Measurements from ENCODE around the gene TJP1.
"Not testable (repeated sequence)": the region's sequence is repeated elsewhere in the genome, so short reads cannot be mapped to it uniquely, and the experiment has no call there.

Gene TJP1

GRCh38 chr15:29792426-29793159, 29.7 kb downstream of the TJP1 start:
- no peak overlapping the region for H3K4me3 Mint-ChIP-seq
- peaks cover 49% of the 10 kb centered on the region for H3K27me3 Mint-ChIP-seq
- H3K9me3 Mint-ChIP-seq: peaks cover 11% of the 10 kb centered on the region
- no peak overlapping the region for H3K27ac Mint-ChIP-seq
- no peaks in the 10 kb centered on the region for H3K36me3 Mint-ChIP-seq (ENCODE audit: low read depth)
- H3K4me1 Mint-ChIP-seq (ENCODE audit: low read depth): no peaks in the 10 kb centered on the region

- no peak overlapping the region for H3K27ac Mint-ChIP-seq
- H3K27me3 Mint-ChIP-seq: peaks cover 39% of the 10 kb centered on the region
- H3K36me3 Mint-ChIP-seq (ENCODE audit: low read depth): no peaks in the 10 kb centered on the region
- H3K9me3 Mint-ChIP-seq: peaks cover 11% of the 10 kb centered on the region
- no peak overlapping the region for H3K4me3 Mint-ChIP-seq
- H3K4me1 Mint-ChIP-seq (ENCODE audit: low read depth): no peaks in the 10 kb centered on the region
These were observed 31.7 kb downstream of the TJP1 start for GRCh38 chr15:29790607-29791006.

GRCh38 chr15:29789871-29790270, 32.4 kb downstream of the TJP1 start:
- Mint-ChIP-seq H3K27me3 (peaks cover 37% of the 10 kb centered on the region), H3K4me1 (ENCODE audit: low read depth) (no peaks in the 10 kb centered on the region), H3K27ac (no peak overlapping the region)

GRCh38 chr15:29788433-29789034, 33.7 kb downstream of the TJP1 start:
- Mint-ChIP-seq H3K27ac (no peak overlapping the region), H3K36me3 (ENCODE audit: low read depth) (no peaks in the 10 kb centered on the region), H3K27me3 (peaks cover 25% of the 10 kb centered on the region), H3K4me3 (no peak overlapping the region), H3K4me1 (ENCODE audit: low read depth) (no peaks in the 10 kb centered on the region), H3K9me3 (peaks cover 11% of the 10 kb centered on the region)

More at GRCh38 chr15:29789871-29790270, 32.4 kb downstream of the TJP1 start:
- no peak overlapping the region for H3K4me3 Mint-ChIP-seq
- peaks cover 11% of the 10 kb centered on the region for H3K9me3 Mint-ChIP-seq
- H3K36me3 Mint-ChIP-seq (ENCODE audit: low read depth): no peaks in the 10 kb centered on the region

- no peaks in the 10 kb centered on the region for H3K36me3 Mint-ChIP-seq (ENCODE audit: low read depth)
- H3K4me3 Mint-ChIP-seq: no peak overlapping the region
- H3K4me1 Mint-ChIP-seq (ENCODE audit: low read depth): no peaks in the 10 kb centered on the region
- peaks cover 7% of the 10 kb centered on the region for H3K9me3 Mint-ChIP-seq
- peaks cover 24% of the 10 kb centered on the region for H3K27me3 Mint-ChIP-seq
- no peak overlapping the region for H3K27ac Mint-ChIP-seq
These were observed 34.5 kb downstream of the TJP1 start for GRCh38 chr15:29787767-29788166.

- H3K27ac Mint-ChIP-seq: no peak overlapping the region
- peaks cover 20% of the 10 kb centered on the region for H3K27me3 Mint-ChIP-seq
- H3K4me1 Mint-ChIP-seq (ENCODE audit: low read depth): no peaks in the 10 kb centered on the region
- H3K36me3 Mint-ChIP-seq (ENCODE audit: low read depth): no peaks in the 10 kb centered on the region
- H3K4me3 Mint-ChIP-seq: no peak overlapping the region
- peaks cover 2% of the 10 kb centered on the region for H3K9me3 Mint-ChIP-seq
These were observed 36.6 kb downstream of the TJP1 start for GRCh38 chr15:29785642-29786041.

- Mint-ChIP-seq H3K27me3 (peaks cover 24% of the 10 kb centered on the region), H3K27ac (no peak overlapping the region), H3K36me3 (ENCODE audit: low read depth) (no peaks in the 10 kb centered on the region), H3K4me1 (ENCODE audit: low read depth) (no peaks in the 10 kb centered on the region), H3K9me3 (peaks cover 6% of the 10 kb centered on the region), H3K4me3 (no peak overlapping the region)
These were observed 37.1 kb downstream of the TJP1 start for GRCh38 chr15:29785136-29785535.

GRCh38 chr15:29784413-29784812, 37.9 kb downstream of the TJP1 start:
- H3K36me3 Mint-ChIP-seq (ENCODE audit: low read depth): no peaks in the 10 kb centered on the region
- no peak overlapping the region for H3K4me3 Mint-ChIP-seq
- peaks cover 23% of the 10 kb centered on the region for H3K27me3 Mint-ChIP-seq
- peaks cover 6% of the 10 kb centered on the region for H3K9me3 Mint-ChIP-seq
- H3K27ac Mint-ChIP-seq: no peak overlapping the region
- no peaks in the 10 kb centered on the region for H3K4me1 Mint-ChIP-seq (ENCODE audit: low read depth)

GRCh38 chr15:29782816-29783215, 39.5 kb downstream of the TJP1 start:
- H3K36me3 Mint-ChIP-seq (ENCODE audit: low read depth); H3K4me1 Mint-ChIP-seq (ENCODE audit: low read depth); H3K27ac Mint-ChIP-seq; H3K9me3 Mint-ChIP-seq; H3K4me3 Mint-ChIP-seq: not testable (repeated sequence)
- peaks cover 35% of the 10 kb centered on the region for H3K27me3 Mint-ChIP-seq

- H3K36me3 Mint-ChIP-seq (ENCODE audit: low read depth): no peaks in the 10 kb centered on the region
- H3K4me3 Mint-ChIP-seq: no peak overlapping the region
- H3K9me3 Mint-ChIP-seq: peaks cover 6% of the 10 kb centered on the region
- H3K4me1 Mint-ChIP-seq (ENCODE audit: low read depth): no peaks in the 10 kb centered on the region
- H3K27me3 Mint-ChIP-seq: peaks cover 51% of the 10 kb centered on the region
- H3K27ac Mint-ChIP-seq: no peak overlapping the region
These were observed 43.9 kb downstream of the TJP1 start for GRCh38 chr15:29778382-29778781.

GRCh38 chr15:29776859-29777258, 45.4 kb downstream of the TJP1 start:
- peaks cover 6% of the 10 kb centered on the region for H3K9me3 Mint-ChIP-seq
- H3K4me3 Mint-ChIP-seq: no peak overlapping the region
- H3K4me1 Mint-ChIP-seq (ENCODE audit: low read depth): no peaks in the 10 kb centered on the region
- no peaks in the 10 kb centered on the region for H3K36me3 Mint-ChIP-seq (ENCODE audit: low read depth)
- peaks cover 48% of the 10 kb centered on the region for H3K27me3 Mint-ChIP-seq
- H3K27ac Mint-ChIP-seq: no peak overlapping the region

GRCh38 chr15:29774900-29775299, 47.4 kb downstream of the TJP1 start:
- no peak overlapping the region for H3K27ac Mint-ChIP-seq
- no peaks in the 10 kb centered on the region for H3K36me3 Mint-ChIP-seq (ENCODE audit: low read depth)
- no peaks in the 10 kb centered on the region for H3K4me1 Mint-ChIP-seq (ENCODE audit: low read depth)
- H3K4me3 Mint-ChIP-seq: no peak overlapping the region
- no peaks in the 10 kb centered on the region for H3K9me3 Mint-ChIP-seq
- H3K27me3 Mint-ChIP-seq: peaks cover 39% of the 10 kb centered on the region

GRCh38 chr15:29773816-29774215, 48.5 kb downstream of the TJP1 start:
- Mint-ChIP-seq H3K9me3 (no peaks in the 10 kb centered on the region), H3K4me3 (no peak overlapping the region), H3K27ac (no peak overlapping the region), H3K27me3 (peaks cover 29% of the 10 kb centered on the region), H3K4me1 (ENCODE audit: low read depth) (no peaks in the 10 kb centered on the region), H3K36me3 (ENCODE audit: low read depth) (no peaks in the 10 kb centered on the region)

- no peak overlapping the region for H3K4me3 Mint-ChIP-seq
- no peaks in the 10 kb centered on the region for H3K9me3 Mint-ChIP-seq
- no peaks in the 10 kb centered on the region for H3K4me1 Mint-ChIP-seq (ENCODE audit: low read depth)
- H3K27me3 Mint-ChIP-seq: peaks cover 25% of the 10 kb centered on the region
- no peaks in the 10 kb centered on the region for H3K36me3 Mint-ChIP-seq (ENCODE audit: low read depth)
- H3K27ac Mint-ChIP-seq: no peak overlapping the region
These were observed 49.3 kb downstream of the TJP1 start for GRCh38 chr15:29773000-29773399.

- H3K4me1 Mint-ChIP-seq (ENCODE audit: low read depth): no peaks in the 10 kb centered on the region
- no peaks in the 10 kb centered on the region for H3K9me3 Mint-ChIP-seq
- no peak overlapping the region for H3K27ac Mint-ChIP-seq
- peaks cover 35% of the 10 kb centered on the region for H3K27me3 Mint-ChIP-seq
- H3K4me3 Mint-ChIP-seq: no peak overlapping the region
- H3K36me3 Mint-ChIP-seq (ENCODE audit: low read depth): no peaks in the 10 kb centered on the region
These were observed 51.5 kb downstream of the TJP1 start for GRCh38 chr15:29770796-29771195.

All from stimulated activated naive CD8-positive, alpha-beta T cell treated with anti-CD3 and anti-CD28 coated beads, Interleukin-15, Interleukin-2, amounts not matched to agents 100 ng/mL and 50 ng/mL, for 24 hours (primary cell).